K562 (cell line): ENCODE data around the gene TMED10.

Source experiments
- BRD9 ChIP-seq: fragments of 450-650 bp; IDR thresholded peaks from 2 replicates; pipeline ENCODE4 v1.6.1; 2018; ENCODE audit warnings: low read depth; ENCODE audit not compliant: partially characterized antibody
- CREB1 ChIP-seq, 2 experiments: sonication (generic) in 1 of 2; formaldehyde crosslinking in 1 of 2; IDR thresholded peaks; 2 replicates each; pipeline versions ENCODE4 v1.6.1 to v1.8.0; 2012 to 2022; ENCODE audit warnings: inconsistent platforms in 1 of 2, mild to moderate bottlenecking in 1 of 2, missing genetic modification reagents in 1 of 2, moderate library complexity in 1 of 2
- CTCF ChIP-seq, 3 experiments: IDR thresholded peaks in 2 of 3; conservative IDR thresholded peaks in 1 of 3; 2 replicates each; pipeline ENCODE4 v1.5.1; 2011 to 2012; ENCODE audit warnings: low read length in 3 of 3, mild to moderate bottlenecking in 3 of 3, control low read depth in 2 of 3, improper control_type of control experiment in 1 of 3, inconsistent platforms in 1 of 3, low read depth in 1 of 3, mixed read lengths in 1 of 3, moderate library complexity in 1 of 3; ENCODE audit not compliant: insufficient read depth in 2 of 3
- ERF ChIP-seq: fragments of 450-650 bp; formaldehyde crosslinking; IDR thresholded peaks from 2 replicates; pipeline ENCODE4 v1.4.0; 2020; ENCODE audit warnings: mild to moderate bottlenecking, mixed read lengths
- FOXA1 ChIP-seq: fragments of 450-650 bp; IDR thresholded peaks from 2 replicates; pipeline ENCODE4 v1.6.1; 2016; ENCODE audit warnings: mild to moderate bottlenecking, borderline replicate concordance
- HDAC3 ChIP-seq: fragments of 450-650 bp; IDR thresholded peaks from 2 replicates; pipeline ENCODE4 v1.6.1; 2018; ENCODE audit warnings: borderline replicate concordance, mild to moderate bottlenecking, moderate library complexity; ENCODE audit not compliant: partially characterized antibody
- POLR2AphosphoS5 ChIP-seq: IDR thresholded peaks from 2 replicates; pipeline ENCODE4 v1.6.1; 2011; ENCODE audit warnings: mild to moderate bottlenecking, low read depth, low read length, moderate library complexity; ENCODE audit not compliant: control insufficient read depth, insufficient read depth
- SRF ChIP-seq, 2 experiments: fragments of 250-450, 450-650 bp in 1 of 2; sonication (Bioruptor Pico) in 1 of 2; sonication (generic) in 1 of 2; formaldehyde crosslinking; IDR thresholded peaks; 2 replicates each; pipeline versions ENCODE4 v1.5.0 to v1.5.1; 2020 to 2022; ENCODE audit warnings: mild to moderate bottlenecking in 1 of 2, missing genetic modification reagents in 1 of 2

DNA sequence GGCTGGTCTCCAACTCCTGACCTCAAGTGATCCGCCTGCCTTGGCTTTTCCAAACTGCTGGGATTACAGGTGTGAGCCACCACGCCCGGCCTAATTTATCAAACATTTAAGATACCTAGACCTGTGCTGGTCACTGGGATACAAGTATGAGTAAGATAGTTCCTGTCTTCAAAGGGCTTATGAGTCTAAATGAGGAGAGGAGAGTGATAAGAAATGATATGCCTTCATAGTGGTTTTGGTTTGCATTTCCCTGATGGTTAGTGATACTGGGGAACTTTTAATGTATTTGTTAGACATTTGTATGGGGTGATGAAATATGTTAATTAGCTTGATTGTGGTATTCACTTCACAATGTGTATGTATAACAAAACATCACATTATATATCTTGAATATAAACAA lies 21.2 kb downstream of the TMED10 start:
- TF ChIP-seq POLR2AphosphoS5: no peak
- no peak for TF ChIP-seq ERF (CRISPR knock-in tag)
- TF ChIP-seq HDAC3: no peak
- no peak for TF ChIP-seq SRF (CRISPR knock-in tag; IDR thresholded peaks at IDR 0.05)
- TF ChIP-seq CTCF (IDR thresholded peaks at IDR 0.05 in 2 of 3, conservative IDR thresholded peaks at IDR 0.05 in 1 of 3; ENCODE audit: insufficient read depth in 2 of 3, low read depth in 1 of 3, low read length in 3 of 3): no peak
- TF ChIP-seq BRD9: no peak
- TF ChIP-seq FOXA1: no peak
- TF ChIP-seq CREB1 (IDR thresholded peaks at IDR 0.05): no peak
- TF ChIP-seq CREB1 (CRISPR knock-in tag; IDR thresholded peaks at IDR 0.05): no peak
